ENCODE data around the gene EEFSEC.

- TF ChIP-seq CTCF (conservative IDR thresholded peaks at IDR 0.05; ENCODE audit: low read length) (no peak), EZH2phosphoT487 (IDR thresholded peaks at IDR 0.05; ENCODE audit: borderline replicate concordance, low read depth, low read length) (no peak)
Measured at GRCh38 chr3:128395046-128395445, 241.8 kb downstream of the EEFSEC start.

Data from OCI-LY7 (cell line).